Measurements from ENCODE around the gene SRP14. TPM values are rescaled to one million over a fixed set of nuclear protein-coding genes. Genes with fewer than 3 reads are reported as not detected.
A peak's percentile ranks its signal among the peaks of the same experiment; 100 is the strongest.

SRP14 gene
- total and polyA plus RNA-seq, 11 donors: 189 to 702 (median 237) TPM

GRCh38 chr15:40065166-40065565 lies 26.2 kb upstream of the SRP14 start:
- H3K4me1 ChIP-seq: peaks cover 0 to 25% (median 17%) of the 10 kb centered on the region in 12 donors
- no peak overlapping the region for H3K4me3 ChIP-seq
- DNase-seq (no peak), ATAC-seq (no peak)
- H3K9me3 ChIP-seq: no peaks in the 10 kb centered on the region
- intact Hi-C loops (cut with DNase I): loop anchor here in 5 of 10 donors (5.0 kb wide), 2 partner anchors 37 to 42 kb away; partner anchors contain the start of gene BMF (in 2 of the 5)
- H3K27me3 ChIP-seq: no peaks in the 10 kb centered on the region
- TF ChIP-seq POLR2A (IDR thresholded peaks at IDR 0.05) (no peak), CTCF (IDR thresholded peaks at IDR 0.05) (no peak)
- H3K36me3 ChIP-seq: peaks cover 0 to 10% (median 0%) of the 10 kb centered on the region in 9 donors
- no peak overlapping the region for H3K27ac ChIP-seq
- WGBS, 4 donors: 64 to 85% (median 84%) methylated on average over 3 of the region's 3 CpGs

- intact Hi-C loops (cut with DNase I): no loop called here
- Histone ChIP-seq H3K27me3 (no peaks in the 10 kb centered on the region), H3K4me3 (no peak overlapping the region), H3K4me1 (peaks cover 0 to 17% (median 12%) of the 10 kb centered on the region in 12 donors), H3K9me3 (no peaks in the 10 kb centered on the region), H3K36me3 (peaks cover 0 to 10% (median 0%) of the 10 kb centered on the region in 9 donors), H3K27ac (no peak overlapping the region)
- WGBS, 4 donors: 76 to 87% (median 81%) methylated on average over 8 of the region's 8 CpGs
- TF ChIP-seq CTCF (IDR thresholded peaks at IDR 0.05) (no peak), POLR2A (IDR thresholded peaks at IDR 0.05) (no peak)
- ATAC-seq: no peak
- DNase-seq: no peak
These were observed 25.4 kb upstream of the SRP14 start for GRCh38 chr15:40064231-40064894.

GRCh38 chr15:40063563-40064011 lies 24.6 kb upstream of the SRP14 start:
- no peaks in the 10 kb centered on the region for H3K9me3 ChIP-seq
- ATAC-seq: peak; percentile 69 to 90 (median 79)
- peaks cover 0 to 16% (median 5%) of the 10 kb centered on the region in 12 donors for H3K4me1 ChIP-seq
- peak overlapping the region in 1 of 12 donors; percentile 32 for H3K27ac ChIP-seq
- H3K4me3 ChIP-seq: no peak overlapping the region
- H3K36me3 ChIP-seq: peaks cover 0 to 10% (median 0%) of the 10 kb centered on the region in 9 donors
- peak in 1 of 5 donors; percentile 60 for DNase-seq
- 68 to 94% (median 83%) methylated on average over 2 of the region's 2 CpGs for WGBS, 4 donors
- intact Hi-C loops (cut with DNase I): no loop called here
- TF ChIP-seq POLR2A (IDR thresholded peaks at IDR 0.05) (no peak), CTCF (IDR thresholded peaks at IDR 0.05) (no peak)
- no peaks in the 10 kb centered on the region for H3K27me3 ChIP-seq

GRCh38 chr15:40062816-40063562 lies 24.0 kb upstream of the SRP14 start:
- Histone ChIP-seq H3K27me3 (no peaks in the 10 kb centered on the region), H3K9me3 (no peaks in the 10 kb centered on the region), H3K36me3 (peaks cover 0 to 10% (median 0%) of the 10 kb centered on the region in 9 donors), H3K4me3 (no peak overlapping the region), H3K27ac (peak overlapping the region in 1 of 12 donors; percentile 32), H3K4me1 (peaks cover 0 to 19% (median 0%) of the 10 kb centered on the region in 12 donors)
- intact Hi-C loops (cut with DNase I): no loop called here
- 91 to 94% (median 92%) methylated on average over 10 of the region's 10 CpGs for WGBS, 4 donors
- ATAC-seq (peak in 2 of 4 donors; percentile 11 to 32), DNase-seq (no peak)
- no peak for TF ChIP-seq CTCF (IDR thresholded peaks at IDR 0.05)
- TF ChIP-seq POLR2A (IDR thresholded peaks at IDR 0.05): no peak

Data from heart left ventricle (tissue), 16 donors.